ENCODE measurements around the gene RHPN2.
A peak's percentile ranks its signal among the peaks of the same experiment; 100 is the strongest.

Gene RHPN2

GRCh38 chr19:32977280-32977679, 87.4 kb downstream of the RHPN2 start:
- TF ChIP-seq CTCF (IDR thresholded peaks at IDR 0.05; ENCODE audit: low read depth, low read length, poor library complexity, severe bottlenecking) = no peak
- no peak for TF ChIP-seq EZH2phosphoT487 (IDR thresholded peaks at IDR 0.05; ENCODE audit: borderline replicate concordance, low read length)
- Histone ChIP-seq H3K4me3 (ENCODE audit: low read length) (no peak overlapping the region), H3K36me3 (ENCODE audit: control insufficient read depth, low read length) (peaks cover 16% of the 10 kb centered on the region), H4K20me1 (ENCODE audit: control insufficient read depth, insufficient read depth, low read depth, low read length) (no peaks in the 10 kb centered on the region), H3K27ac (ENCODE audit: low read depth, low read length) (no peak overlapping the region), H3K4me2 (ENCODE audit: low read length) (no peak overlapping the region), H3K27me3 (ENCODE audit: control insufficient read depth, low read length) (no peaks in the 10 kb centered on the region), H3K79me2 (ENCODE audit: control insufficient read depth, low read length) (peaks cover 5% of the 10 kb centered on the region), H3K9me2 (replicated peaks; ENCODE audit: control insufficient read depth, low read length) (no peaks in the 10 kb centered on the region), H3K4me1 (ENCODE audit: control insufficient read depth, low read length) (peaks cover 9% of the 10 kb centered on the region), H3K9me3 (ENCODE audit: control insufficient read depth, insufficient read depth, low read length) (no peaks in the 10 kb centered on the region), H3F3A (ENCODE audit: control insufficient read depth, insufficient read depth) (0 out of 2 replicates have a peak, but pooled peaks cover 4% of the 10 kb centered on the region)

GRCh38 chr19:32976223-32976805, 88.4 kb downstream of the RHPN2 start:
- H3F3A ChIP-seq (ENCODE audit: control insufficient read depth, insufficient read depth) = 0 out of 2 replicates have a peak, but pooled peaks cover 4% of the 10 kb centered on the region

GRCh38 chr19:32971715-32972540, 92.8 kb downstream of the RHPN2 start, which contains the start of the genes CEP89 and FAAP24:
TSS of gene CEP89 (minus strand) at chr19:32971958. CDS start at chr19:32971874, 84 bp downstream.
TSS of gene FAAP24 (plus strand) at chr19:32972242. CDS start at chr19:32973197, 955 bp downstream.
- H3K4me2 ChIP-seq (ENCODE audit: low read length) = peak within 1 kb of the TSS; percentile 91
- peaks cover 32% of the 10 kb centered on the region for H3K79me2 ChIP-seq (ENCODE audit: control insufficient read depth, low read length)
- H3K4me1 ChIP-seq (ENCODE audit: control insufficient read depth, low read length) = peaks cover 14% of the 10 kb centered on the region
- no peak for TF ChIP-seq CTCF (IDR thresholded peaks at IDR 0.05; ENCODE audit: low read depth, low read length, poor library complexity, severe bottlenecking)
- no peak for TF ChIP-seq EZH2phosphoT487 (IDR thresholded peaks at IDR 0.05; ENCODE audit: borderline replicate concordance, low read length)
- H3K27ac ChIP-seq (ENCODE audit: low read depth, low read length) = peak within 1 kb of the TSS; percentile 21
- peaks cover 9% of the 10 kb centered on the region for H3K36me3 ChIP-seq (ENCODE audit: control insufficient read depth, low read length)
- H3K27me3 ChIP-seq (ENCODE audit: control insufficient read depth, low read length) = no peaks in the 10 kb centered on the region
- H3K9me3 ChIP-seq (ENCODE audit: control insufficient read depth, insufficient read depth, low read length) = no peaks in the 10 kb centered on the region
- H4K20me1 ChIP-seq (ENCODE audit: control insufficient read depth, insufficient read depth, low read depth, low read length) = no peaks in the 10 kb centered on the region
- H3F3A ChIP-seq (ENCODE audit: control insufficient read depth, insufficient read depth) = no peaks in the 10 kb centered on the region
- H3K4me3 ChIP-seq (ENCODE audit: low read length) = peak within 1 kb of the TSS; percentile 97
- H3K9me2 ChIP-seq (replicated peaks; ENCODE audit: control insufficient read depth, low read length) = no peaks in the 10 kb centered on the region

More at GRCh38 chr19:32976223-32976805, 88.4 kb downstream of the RHPN2 start:
- Histone ChIP-seq H3K27ac (ENCODE audit: low read depth, low read length) (no peak overlapping the region), H3K9me3 (ENCODE audit: control insufficient read depth, insufficient read depth, low read length) (no peaks in the 10 kb centered on the region), H3K4me3 (ENCODE audit: low read length) (no peak overlapping the region), H3K36me3 (ENCODE audit: control insufficient read depth, low read length) (peaks cover 16% of the 10 kb centered on the region), H3K4me1 (ENCODE audit: control insufficient read depth, low read length) (peaks cover 10% of the 10 kb centered on the region), H3K79me2 (ENCODE audit: control insufficient read depth, low read length) (peaks cover 10% of the 10 kb centered on the region), H4K20me1 (ENCODE audit: control insufficient read depth, insufficient read depth, low read depth, low read length) (no peaks in the 10 kb centered on the region), H3K27me3 (ENCODE audit: control insufficient read depth, low read length) (no peaks in the 10 kb centered on the region), H3K9me2 (replicated peaks; ENCODE audit: control insufficient read depth, low read length) (no peaks in the 10 kb centered on the region), H3K4me2 (ENCODE audit: low read length) (no peak overlapping the region)
- TF ChIP-seq CTCF (IDR thresholded peaks at IDR 0.05; ENCODE audit: low read depth, low read length, poor library complexity, severe bottlenecking) (peak; percentile 83), EZH2phosphoT487 (IDR thresholded peaks at IDR 0.05; ENCODE audit: borderline replicate concordance, low read length) (no peak)
